Measurements from ENCODE around the gene ZNF621. TPM values are rescaled to one million over a fixed set of nuclear protein-coding genes. Genes with fewer than 3 reads are reported as not detected.

ZNF621 gene
- total and polyA plus RNA-seq, 2 of the 8 experiments (the other 6 are each of a cell fraction or from before 2014, with no cell fraction given) = 10.9 to 15.4 TPM

GRCh38 chr3:40518067-40518466 is 6.7 kb upstream of the ZNF621 start:
- Histone ChIP-seq H3K79me1 (ENCODE audit: low read depth, low read length) (no peaks in the 10 kb centered on the region), H3K56ac (replicated peaks; ENCODE audit: insufficient read length, low read depth, low read length) (no peak overlapping the region), H2BK12ac (ENCODE audit: low read depth, low read length) (no peak overlapping the region), H2BK120ac (replicated peaks; ENCODE audit: low read depth, low read length) (no peak overlapping the region), H3K36me3 (ENCODE audit: control insufficient read depth in 2 of 4, insufficient read depth in 4 of 4, low read length in 3 of 4) (peaks cover 3 to 24% (median 14%) of the 10 kb centered on the region in 4 experiments; a peak in 7 of 8 replicates), H3K14ac (ENCODE audit: insufficient read length) (no peak overlapping the region), H3K4me3 (ENCODE audit: extremely low read depth in 1 of 4, insufficient read depth in 2 of 4, low read depth in 3 of 4, low read length in 4 of 4) (no peak overlapping the region), H2BK20ac (ENCODE audit: low read length) (no peak overlapping the region), H3K18ac (ENCODE audit: extremely low read depth, low read length) (no peak overlapping the region), H3K27me3 (replicated peaks in 1 of 4; ENCODE audit: control insufficient read depth in 3 of 4, extremely low read depth in 1 of 4, insufficient read depth in 3 of 4, low read length in 3 of 4) (no peaks in the 10 kb centered on the region), H4K91ac (replicated peaks; ENCODE audit: insufficient read length, low read length) (no peak overlapping the region), H3K4ac (replicated peaks; ENCODE audit: insufficient read length, low read depth, low read length) (no peak overlapping the region), H4K8ac (ENCODE audit: extremely low read depth, insufficient read depth, low read length) (no peak overlapping the region), H2AK5ac (ENCODE audit: low read depth, low read length) (no peak overlapping the region), H3K4me2 (ENCODE audit: insufficient read depth in 1 of 2, low read depth in 2 of 2, low read length in 2 of 2) (no peak overlapping the region), H2BK15ac (ENCODE audit: low read length) (no peak overlapping the region), H3K23me2 (ENCODE audit: low read depth, low read length) (no peaks in the 10 kb centered on the region; the same call in 1 of the 2 replicates), H3K4me1 (replicated peaks in 1 of 4; ENCODE audit: control insufficient read depth in 3 of 4, insufficient read depth in 4 of 4, low read length in 3 of 4) (no peaks in the 10 kb centered on the region), H3K9ac (replicated peaks in 1 of 4; ENCODE audit: extremely low read depth in 1 of 4, low read depth in 3 of 4, low read length in 3 of 4) (no peak overlapping the region), H4K5ac (ENCODE audit: insufficient read length, low read depth, low read length) (no peak overlapping the region), H2BK5ac (ENCODE audit: low read depth, low read length) (no peak overlapping the region), H4K20me1 (replicated peaks in 1 of 2; ENCODE audit: control insufficient read depth in 1 of 2, insufficient read depth in 2 of 2, low read length in 2 of 2) (no peaks in the 10 kb centered on the region), H2AFZ (ENCODE audit: low read length) (no peak overlapping the region), H3K23ac (ENCODE audit: insufficient read length) (no peak overlapping the region), H3K9me3 (ENCODE audit: insufficient read depth in 2 of 2, low read depth in 1 of 2, low read length in 1 of 2) (no peaks in the 10 kb centered on the region), H3K79me2 (ENCODE audit: control insufficient read depth in 1 of 2, insufficient read depth in 2 of 2, low read length in 2 of 2) (no peaks in the 10 kb centered on the region), H3K27ac (ENCODE audit: low read depth, low read length) (no peak overlapping the region)
- CTCF ChIA-PET (ENCODE audit: partially characterized antibody) = no interaction called here
- POLR2A ChIA-PET (ENCODE audit: partially characterized antibody) = no interaction called here
- DNase-seq (ENCODE audit: low read depth in 1 of 2, low spot score in 2 of 2) (no peak), FAIRE-seq (no peak)
- WGBS, 2 experiments (ENCODE audit: extremely low coverage in 1 of 2, insufficient coverage in 1 of 2, insufficient read length in 1 of 2, insufficient replicate concordance in 2 of 2, low coverage in 1 of 2, low lambda C conversion rate in 2 of 2, missing lambda C conversion rate in 1 of 2) = 94% methylated on average over 1 of the region's 1 CpG; no CpG with 5 or more reads in 1 of the 2 experiments
- no peak for TF ChIP-seq SAP30 (IDR thresholded peaks at IDR 0.05; ENCODE audit: insufficient read depth, insufficient replicate concordance, low read length)
- TF ChIP-seq E2F6 (IDR thresholded peaks at IDR 0.05) = no peak
- TF ChIP-seq POU5F1 (IDR thresholded peaks at IDR 0.05; ENCODE audit: low read depth, low read length) = no peak
- no peak for TF ChIP-seq SP2 (IDR thresholded peaks at IDR 0.05; ENCODE audit: low read length)
- no peak for TF ChIP-seq EP300 (IDR thresholded peaks at IDR 0.05; ENCODE audit: borderline replicate concordance in 1 of 2, low read depth in 2 of 2, low read length in 2 of 2)
- TF ChIP-seq TAF1 (IDR thresholded peaks at IDR 0.05; ENCODE audit: low read depth, low read length) = no peak
- no peak for TF ChIP-seq EGR1 (IDR thresholded peaks at IDR 0.05; ENCODE audit: borderline replicate concordance, low read depth, low read length)
- TF ChIP-seq MAFK (IDR thresholded peaks at IDR 0.05; ENCODE audit: low read depth, low read length) = no peak
- TF ChIP-seq RXRA (IDR thresholded peaks at IDR 0.05; ENCODE audit: insufficient read depth, low read depth, low read length) = no peak
- TF ChIP-seq RNF2 (IDR thresholded peaks at IDR 0.05; ENCODE audit: borderline replicate concordance, low read depth, low read length, missing control alignments, poor library complexity, severe bottlenecking) = no peak
- no peak for TF ChIP-seq FOSL1 (IDR thresholded peaks at IDR 0.05; ENCODE audit: insufficient read depth, low read depth, low read length)
- TF ChIP-seq YY1 (IDR thresholded peaks at IDR 0.05; ENCODE audit: low read depth, low read length) = no peak
- no peak for TF ChIP-seq HDAC2 (IDR thresholded peaks at IDR 0.05; ENCODE audit: borderline replicate concordance in 1 of 2, low read depth in 2 of 2, low read length in 2 of 2)

Data from H1 (cell line).